ENCODE results near the gene CEP97.
"Not testable (repeated sequence)": the region's sequence is repeated elsewhere in the genome, so short reads cannot be mapped to it uniquely, and the experiment has no call there.

Gene CEP97

DNA sequence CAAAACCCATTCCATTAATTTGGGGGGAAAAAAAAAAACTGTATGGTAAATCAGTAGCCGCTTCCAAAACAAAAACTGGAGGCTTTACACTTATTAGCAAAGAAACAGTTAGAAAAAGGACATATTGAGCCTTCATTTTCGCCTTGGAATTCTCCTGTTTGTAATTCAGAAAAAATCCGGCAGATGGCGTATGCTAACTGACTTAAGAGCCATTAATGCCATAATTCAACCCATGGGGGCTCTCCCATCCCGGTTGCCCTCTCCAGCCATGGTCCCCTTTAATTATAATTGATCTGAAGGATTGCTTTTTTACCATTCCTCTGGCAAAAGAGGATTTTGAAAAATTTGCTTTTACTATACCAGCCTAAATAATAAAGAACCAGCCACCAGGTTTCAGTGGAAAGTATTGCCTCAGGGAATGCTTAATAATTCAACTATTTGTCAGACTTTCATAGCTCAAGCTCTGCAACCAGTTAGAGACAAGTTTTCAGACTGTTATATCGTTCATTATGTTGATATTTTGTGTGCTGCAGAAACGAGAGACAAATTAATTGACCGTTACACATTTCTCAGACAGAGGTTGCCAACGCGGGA is 28.5 kb upstream of the CEP97 start:
- no peak for DNase-seq (ENCODE audit: low read depth)
- H3K4me3 ChIP-seq (ENCODE audit: low read depth, low read length), result no peak overlapping the region

DNA sequence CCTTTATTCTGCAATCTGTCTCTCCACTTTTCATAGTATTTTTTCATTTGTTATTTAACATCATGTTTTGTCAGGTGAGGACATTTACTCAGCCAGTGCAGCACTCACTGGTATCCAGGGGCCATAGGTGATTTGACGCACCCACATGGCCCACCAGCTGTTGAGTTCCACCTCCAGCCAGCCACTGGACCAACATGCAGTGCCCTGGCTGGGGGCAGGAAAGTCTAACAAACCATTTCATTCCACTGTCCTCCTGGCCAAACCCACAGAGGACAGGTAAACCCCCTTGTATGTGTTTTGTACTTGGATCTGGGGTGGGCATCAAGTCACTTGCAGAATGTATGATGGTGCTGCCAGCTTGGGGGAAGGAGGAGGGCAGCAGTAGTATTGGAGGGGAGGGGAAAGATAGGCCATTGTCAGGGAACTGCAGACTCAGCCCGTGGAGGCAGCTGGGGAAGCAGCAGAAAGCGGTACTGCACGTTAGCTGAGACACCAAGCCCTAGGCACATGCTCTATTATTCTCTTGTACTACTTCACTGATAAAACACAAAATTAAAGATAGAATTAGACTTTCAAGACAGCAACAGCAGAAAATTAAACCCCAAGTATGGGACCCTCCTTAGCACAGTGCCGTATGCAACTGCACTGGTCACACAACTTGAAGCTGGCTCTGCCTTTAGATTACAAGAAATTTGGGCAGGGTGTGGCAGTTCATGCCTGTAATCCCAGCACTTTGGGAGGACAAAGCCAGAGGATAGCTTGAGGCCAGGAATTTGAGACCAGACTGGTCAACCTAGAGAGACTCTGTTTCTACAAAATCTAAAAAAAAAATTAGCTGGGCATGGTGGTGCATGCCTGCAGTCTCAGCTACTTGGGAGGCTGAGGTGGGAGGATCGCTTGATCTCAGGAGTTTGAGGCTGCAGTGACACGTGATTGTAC is 22.4 kb upstream of the CEP97 start:
- DNase-seq (ENCODE audit: low read depth), result no peak
- H3K4me3 ChIP-seq (ENCODE audit: low read depth, low read length), result no peak overlapping the region

DNA sequence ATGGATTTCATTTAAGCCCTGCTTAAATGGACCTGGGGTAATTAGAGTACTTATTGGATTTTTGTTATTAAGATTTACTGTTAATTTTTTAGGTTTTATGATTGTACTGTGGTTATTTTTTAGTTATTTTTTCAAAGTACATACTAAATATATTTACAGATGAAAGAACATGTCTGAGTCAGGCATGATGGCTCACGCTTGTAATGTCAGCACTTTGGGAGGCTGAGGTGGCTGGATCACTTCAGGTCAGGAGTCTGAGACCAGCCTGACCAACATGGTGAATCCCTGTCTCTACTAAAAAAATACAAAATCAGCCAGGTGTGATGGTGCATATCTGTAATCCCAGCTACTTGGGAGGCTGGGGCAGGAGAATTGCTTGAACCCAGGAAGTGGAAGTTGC is 21.7 kb upstream of the CEP97 start:
- H3K4me3 ChIP-seq (ENCODE audit: low read depth, low read length), result no peak overlapping the region
- DNase-seq (ENCODE audit: low read depth), result no peak

DNA sequence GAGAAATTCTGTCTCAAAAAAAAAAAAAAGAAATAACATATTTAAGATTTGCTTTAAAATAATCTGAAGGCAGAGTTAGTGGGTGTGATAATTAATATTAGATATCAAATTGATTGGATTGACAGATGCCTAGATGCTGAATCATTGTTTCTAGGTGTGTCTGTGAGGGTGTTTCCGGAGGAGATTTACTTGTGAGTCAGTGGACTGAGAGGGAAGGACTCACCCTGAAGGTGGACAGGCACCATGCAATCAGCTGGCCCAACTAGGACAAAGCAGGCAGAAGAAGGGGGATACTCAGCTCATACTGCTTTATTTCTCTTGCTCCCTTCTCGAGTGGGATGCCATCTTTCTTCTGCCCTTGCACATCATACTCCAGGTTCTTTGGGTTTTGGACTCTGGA is 21.2 kb upstream of the CEP97 start:
- DNase-seq (ENCODE audit: low read depth), result no peak
- H3K4me3 ChIP-seq (ENCODE audit: low read depth, low read length), result no peak overlapping the region

DNA sequence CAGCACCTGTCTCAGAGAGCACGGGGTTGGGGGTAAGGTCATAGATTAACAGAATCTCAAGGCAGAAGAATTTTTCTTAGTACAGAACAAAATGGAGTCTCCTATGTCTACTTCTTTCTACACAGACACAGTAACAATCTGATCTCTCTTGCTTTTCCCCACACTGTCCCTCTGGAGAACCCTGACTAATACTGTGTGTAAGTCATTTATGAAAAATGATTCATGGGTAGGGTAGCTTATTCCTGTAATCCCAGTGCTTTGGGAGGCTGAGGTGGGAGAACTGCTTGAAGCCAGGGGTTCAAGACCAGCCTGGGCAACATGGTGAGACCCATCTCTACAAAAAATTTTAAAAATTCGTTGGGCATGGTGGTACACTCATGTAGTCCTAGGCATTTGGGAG is 19.8 kb upstream of the CEP97 start:
- H3K4me3 ChIP-seq (ENCODE audit: low read depth, low read length); DNase-seq (ENCODE audit: low read depth): not testable (repeated sequence)

DNA sequence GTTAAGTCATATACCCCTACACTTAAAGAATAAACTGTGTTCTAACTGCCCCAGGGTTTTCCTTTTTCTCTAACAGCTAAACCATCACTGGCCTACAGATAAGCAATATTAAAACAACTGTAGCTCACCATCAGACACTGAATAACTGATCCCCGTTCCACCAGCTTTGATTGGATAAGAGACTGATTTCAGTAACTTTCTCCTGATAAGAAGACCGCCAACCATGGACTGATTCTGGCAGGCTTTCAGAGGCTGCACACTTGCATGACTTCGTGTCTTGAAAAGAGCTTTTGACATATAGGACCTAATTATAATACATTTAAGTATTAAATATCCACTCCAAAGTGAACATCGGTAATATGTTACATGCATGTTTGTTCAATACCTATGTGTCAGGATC is 15.3 kb upstream of the CEP97 start:
- DNase-seq (ENCODE audit: low read depth), result no peak
- no peak overlapping the region for H3K4me3 ChIP-seq (ENCODE audit: low read depth, low read length)

DNA sequence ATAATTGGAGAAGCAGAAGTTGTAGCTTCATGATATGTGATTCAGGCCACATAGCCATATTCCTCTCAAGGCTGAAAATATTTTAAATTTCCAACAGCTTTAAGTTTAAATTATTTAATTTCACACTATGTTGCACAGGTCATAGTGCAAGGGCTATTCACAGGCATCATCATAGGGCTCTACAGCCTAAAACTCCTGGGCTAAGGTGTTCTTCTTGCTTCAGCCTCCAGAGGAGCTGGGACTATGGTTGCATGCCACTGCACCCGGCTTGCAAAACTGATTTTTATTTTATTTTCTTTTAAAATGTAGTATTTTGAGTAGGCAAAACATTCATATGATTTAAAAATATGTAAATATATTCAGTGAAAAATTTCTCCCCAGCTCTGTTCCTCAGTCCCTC is 6.0 kb upstream of the CEP97 start:
- DNase-seq (ENCODE audit: low read depth), result no peak

DNA sequence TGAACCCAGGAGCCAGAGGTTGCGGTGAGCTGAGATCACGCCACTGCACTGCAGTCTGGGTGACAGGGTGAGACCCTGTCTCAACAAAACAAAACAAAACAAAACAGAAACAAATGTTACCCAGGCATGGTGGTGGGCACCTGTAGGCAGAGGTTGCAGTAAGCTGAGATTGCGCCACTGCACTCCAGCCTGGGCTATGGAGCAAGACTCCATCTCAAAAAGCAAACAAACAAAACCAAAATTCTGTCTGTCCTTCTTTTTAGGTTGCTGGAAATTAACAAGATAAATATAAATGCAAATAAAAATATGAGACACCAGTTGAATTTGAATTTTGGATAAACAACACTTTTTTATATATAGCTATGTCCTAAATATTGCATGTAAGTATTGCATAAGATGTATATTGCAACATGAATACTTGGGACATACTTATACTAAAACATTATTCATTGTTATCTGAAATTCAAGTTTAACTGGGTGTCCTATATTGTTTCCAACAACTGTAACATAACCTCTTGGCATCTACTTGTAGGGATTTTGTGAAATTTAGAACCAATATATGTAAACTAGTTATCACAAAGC is 4.7 kb upstream of the CEP97 start:
- DNase-seq (ENCODE audit: low read depth), result no peak
- no peak overlapping the region for H3K4me3 ChIP-seq (ENCODE audit: low read depth, low read length)

More for the DNA sequence above, 6.0 kb upstream of the CEP97 start:
- H3K4me3 ChIP-seq (ENCODE audit: low read depth, low read length), result no peak overlapping the region

DNA sequence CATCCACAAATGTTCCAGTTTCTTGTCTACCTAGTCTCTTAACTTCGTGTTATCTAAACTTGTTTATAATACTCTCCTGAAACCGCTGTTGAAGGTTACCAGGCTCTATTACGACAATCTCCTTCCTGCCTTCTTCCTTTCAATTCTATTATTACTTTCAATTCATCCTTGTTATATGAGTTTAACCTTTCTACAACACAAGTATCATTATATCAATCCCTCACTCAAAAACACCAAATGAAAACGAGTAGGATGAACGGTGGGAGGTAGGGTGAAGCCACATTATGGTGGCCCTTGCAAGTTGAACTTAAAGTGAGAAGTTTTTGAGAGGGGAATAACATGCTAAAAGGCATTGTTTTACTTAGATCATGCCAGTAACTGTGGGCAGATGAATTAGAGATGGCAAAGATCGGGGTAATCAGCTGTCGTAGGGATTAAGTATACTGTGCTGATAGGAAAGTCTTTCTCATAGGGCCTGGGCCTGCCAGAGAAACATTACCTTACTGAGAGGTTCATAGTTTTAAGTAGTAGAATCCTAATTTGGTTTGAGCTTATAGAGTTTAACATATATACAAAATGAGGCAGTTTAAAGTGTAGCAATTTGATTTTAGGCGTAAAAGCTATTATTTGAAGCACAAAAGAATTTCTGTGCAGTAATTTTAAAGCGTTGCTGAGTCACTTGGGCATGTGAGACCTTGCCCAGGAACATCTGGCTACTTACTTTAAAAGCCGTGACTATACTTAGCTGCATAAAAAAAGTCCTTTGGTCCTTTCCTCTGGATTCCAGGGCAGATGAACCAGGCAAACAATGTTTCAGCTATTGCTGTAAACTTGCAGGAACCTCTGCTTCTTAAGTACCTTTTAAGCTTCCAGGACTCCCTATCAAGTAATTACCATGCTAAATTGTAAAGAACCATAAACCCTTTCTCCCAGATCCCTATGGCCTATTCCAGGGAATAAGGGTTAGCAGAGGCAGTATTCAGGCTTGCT is 3.3 kb upstream of the CEP97 start:
- peak; percentile 38 for DNase-seq (ENCODE audit: low read depth)

DNA sequence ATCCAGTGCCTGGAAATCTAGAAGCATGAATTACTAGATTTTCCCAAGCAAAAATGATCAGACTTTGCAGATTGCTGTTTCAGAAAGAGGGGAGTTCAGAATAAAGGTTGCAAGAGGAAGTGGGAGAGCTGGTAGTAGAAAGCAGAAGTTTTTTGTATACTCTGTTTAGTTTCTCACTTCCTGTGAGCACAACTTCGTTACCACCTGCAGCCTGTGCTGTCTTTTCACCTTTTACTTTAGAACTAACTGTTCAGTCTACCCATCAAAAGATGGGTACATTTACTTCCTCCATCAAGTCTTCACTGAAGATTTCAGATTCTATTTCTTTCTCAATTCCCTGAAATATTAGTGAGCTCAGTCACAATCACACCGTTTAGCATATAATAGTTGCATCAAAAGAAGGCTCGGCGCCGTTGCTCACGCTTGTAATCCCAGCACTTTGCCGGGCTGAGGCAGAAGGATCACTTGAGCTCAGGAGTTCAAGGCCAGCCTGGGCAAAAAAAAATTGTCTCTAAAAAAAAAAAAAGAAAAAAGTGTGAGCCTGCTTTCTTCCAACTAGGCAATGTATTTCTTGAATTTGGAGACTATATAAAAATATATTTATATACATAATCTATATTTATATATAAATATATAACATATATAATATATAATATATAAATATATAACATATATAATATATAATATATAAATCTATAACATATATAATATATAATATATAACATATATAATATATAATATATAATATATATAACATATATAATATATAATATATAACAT is 1.8 kb upstream of the CEP97 start:
- H3K4me3 ChIP-seq (ENCODE audit: low read depth, low read length), result no peak overlapping the region
- no peak for DNase-seq (ENCODE audit: low read depth)

More for the DNA sequence above, 3.3 kb upstream of the CEP97 start:
- no peak overlapping the region for H3K4me3 ChIP-seq (ENCODE audit: low read depth, low read length)

DNA sequence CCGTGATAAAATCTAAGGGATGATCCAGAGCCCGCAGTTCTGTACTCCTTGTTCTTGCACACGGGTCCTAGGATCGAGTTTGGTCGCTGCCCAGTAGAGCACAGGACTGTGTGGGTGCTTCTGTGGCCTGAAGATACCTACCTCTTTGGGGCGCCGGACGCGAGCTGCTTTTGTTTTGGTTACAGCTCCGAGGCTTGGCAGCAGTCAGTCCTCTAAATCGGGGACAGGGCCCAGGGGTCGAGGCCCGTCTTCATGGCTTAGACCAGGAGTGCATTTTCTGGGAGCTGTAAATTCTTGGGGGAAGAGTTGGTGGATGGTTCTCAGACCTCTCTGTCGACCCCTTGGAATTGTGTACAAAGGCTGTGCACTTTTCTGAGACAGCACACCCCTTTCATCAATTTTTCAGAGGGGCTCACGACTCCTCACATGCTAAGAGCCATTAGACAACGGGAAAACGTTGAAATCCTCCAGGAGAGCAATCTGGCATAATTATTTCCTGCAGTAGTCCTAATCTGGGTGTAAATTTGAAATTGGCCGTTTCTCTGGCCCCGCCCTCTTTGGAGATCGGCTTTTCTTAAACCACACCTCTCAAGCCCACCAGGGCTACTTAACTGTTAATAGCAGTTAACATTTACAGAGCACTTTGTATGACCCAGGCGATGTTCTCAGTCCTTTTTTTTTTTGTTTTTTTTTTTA is 928 bp downstream of the CEP97 start:
- DNase-seq (ENCODE audit: low read depth), result no peak
- peak overlapping the region; percentile 95 for H3K4me3 ChIP-seq (ENCODE audit: low read depth, low read length)

DNA sequence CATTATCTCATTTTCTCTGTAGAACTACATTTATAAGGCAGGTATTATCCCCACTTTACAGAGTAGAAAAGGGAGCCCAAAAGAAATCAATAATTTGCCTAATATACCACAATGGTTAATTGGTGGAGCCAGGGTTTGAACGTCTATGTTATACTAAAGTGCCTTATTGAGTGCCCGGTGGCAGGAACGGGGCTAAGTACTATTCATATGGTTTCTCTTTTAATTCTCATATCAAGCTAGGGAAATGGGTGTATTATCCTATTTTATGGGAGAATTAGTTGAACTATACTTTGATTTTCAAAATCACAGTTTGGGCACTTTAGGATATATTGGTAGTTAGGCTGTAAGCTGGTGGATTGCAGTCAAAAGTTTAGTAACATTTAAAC is 1.5 kb downstream of the CEP97 start:
- DNase-seq (ENCODE audit: low read depth), result no peak

DNA sequence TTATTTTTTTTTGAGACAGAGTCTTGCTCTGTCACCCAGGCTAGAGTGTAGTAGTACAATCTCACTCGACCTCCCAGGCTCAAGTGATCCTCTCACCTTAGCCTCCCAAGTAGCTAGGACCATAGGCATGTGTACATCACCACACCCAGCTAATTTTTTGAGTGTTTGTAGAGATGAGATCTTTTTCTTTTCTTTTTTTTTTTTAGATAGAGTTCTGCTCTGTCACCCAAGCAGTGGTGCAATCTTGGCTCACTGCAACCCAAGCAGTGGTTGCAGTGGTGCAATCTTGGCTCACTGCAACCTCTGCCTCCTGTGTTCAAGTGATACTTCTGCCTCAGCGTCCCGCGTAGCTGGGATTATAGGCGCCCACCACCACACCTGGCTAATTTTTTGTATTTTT is 5.2 kb downstream of the CEP97 start:
- no peak overlapping the region for H3K4me3 ChIP-seq (ENCODE audit: low read depth, low read length)
- DNase-seq (ENCODE audit: low read depth), result no peak

More for the DNA sequence above, 1.5 kb downstream of the CEP97 start:
- H3K4me3 ChIP-seq (ENCODE audit: low read depth, low read length), result peak overlapping the region; percentile 95

DNA sequence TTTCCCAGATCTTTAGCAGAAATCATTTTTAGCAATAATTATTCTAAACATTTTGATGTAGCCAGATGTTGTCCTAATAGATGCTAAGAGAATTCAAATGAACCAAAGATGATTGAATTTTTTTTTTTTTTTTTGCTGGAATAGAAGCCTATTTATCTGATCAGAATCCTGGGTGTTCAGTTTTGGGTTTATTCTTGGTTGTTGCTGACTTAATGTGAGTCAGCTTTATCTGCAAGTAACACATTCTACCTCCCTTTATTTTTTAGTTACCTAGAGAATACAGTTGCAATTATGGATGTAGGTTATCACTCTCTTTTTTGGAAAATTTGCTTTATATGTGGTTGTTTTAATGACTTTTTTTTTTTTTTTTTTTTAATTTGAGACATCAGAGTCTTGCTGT is 6.4 kb downstream of the CEP97 start:
- H3K4me3 ChIP-seq (ENCODE audit: low read depth, low read length), result no peak overlapping the region
- no peak for DNase-seq (ENCODE audit: low read depth)

DNA sequence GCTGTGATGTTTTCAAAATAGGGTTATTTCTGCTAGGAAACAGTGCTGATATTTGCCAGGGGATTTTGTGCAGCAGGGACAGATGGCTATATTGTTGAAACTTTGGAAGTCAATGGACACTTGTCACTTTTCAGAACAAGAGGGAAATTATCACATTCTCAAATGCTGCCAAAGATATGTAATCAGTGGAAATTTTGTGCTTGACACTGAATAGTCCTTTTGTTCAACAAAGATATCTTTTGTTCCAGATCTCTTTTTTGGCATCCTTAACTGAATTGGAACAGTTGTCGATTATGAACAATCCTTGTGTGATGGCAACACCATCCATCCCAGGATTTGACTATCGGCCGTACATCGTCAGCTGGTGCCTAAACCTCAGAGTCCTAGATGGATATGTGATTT is 7.8 kb downstream of the CEP97 start:
- DNase-seq (ENCODE audit: low read depth), result no peak
- no peak overlapping the region for H3K4me3 ChIP-seq (ENCODE audit: low read depth, low read length)

DNA sequence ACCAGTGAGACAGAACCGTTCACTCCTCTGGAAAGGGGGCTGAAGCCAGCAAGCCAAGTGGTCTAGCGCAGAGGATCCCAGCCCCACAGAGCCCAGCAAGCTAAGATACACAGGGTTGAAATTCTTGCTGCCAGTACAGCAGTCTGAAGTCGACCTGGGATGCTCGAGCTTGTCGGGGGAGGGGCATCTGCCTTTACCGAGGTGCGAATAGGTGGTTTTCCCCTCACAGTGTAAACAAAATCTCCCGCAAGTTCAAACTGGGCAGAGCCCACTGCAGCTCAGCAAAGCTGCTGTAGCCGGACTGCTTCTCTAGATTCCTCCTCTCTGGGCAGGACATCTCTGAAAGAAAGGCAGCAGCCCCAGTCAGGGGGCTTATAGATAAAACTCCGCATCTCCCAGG is 11.4 kb downstream of the CEP97 start:
- no peak for DNase-seq (ENCODE audit: low read depth)
- H3K4me3 ChIP-seq (ENCODE audit: low read depth, low read length), result no peak overlapping the region

DNA sequence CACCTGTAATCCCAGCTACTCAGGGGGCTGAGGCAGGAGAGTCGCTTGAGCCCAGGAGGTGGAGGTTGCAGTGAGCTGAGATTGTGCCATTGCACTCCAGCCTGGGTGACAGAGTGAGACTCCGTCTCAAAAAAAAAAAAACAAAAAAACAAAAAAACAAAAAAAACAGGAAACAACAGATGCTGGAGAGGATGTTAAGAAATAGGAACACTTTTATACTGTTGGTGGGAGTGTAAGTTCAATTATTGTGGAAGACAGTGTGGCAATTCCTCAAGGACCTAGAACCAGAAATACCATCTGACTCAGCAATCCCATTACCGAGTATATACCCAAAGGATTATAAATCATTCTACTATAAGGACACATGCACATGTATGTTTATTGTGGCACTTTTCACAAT is 17.5 kb downstream of the CEP97 start:
- not testable (repeated sequence) for H3K4me3 ChIP-seq (ENCODE audit: low read depth, low read length); DNase-seq (ENCODE audit: low read depth)

DNA sequence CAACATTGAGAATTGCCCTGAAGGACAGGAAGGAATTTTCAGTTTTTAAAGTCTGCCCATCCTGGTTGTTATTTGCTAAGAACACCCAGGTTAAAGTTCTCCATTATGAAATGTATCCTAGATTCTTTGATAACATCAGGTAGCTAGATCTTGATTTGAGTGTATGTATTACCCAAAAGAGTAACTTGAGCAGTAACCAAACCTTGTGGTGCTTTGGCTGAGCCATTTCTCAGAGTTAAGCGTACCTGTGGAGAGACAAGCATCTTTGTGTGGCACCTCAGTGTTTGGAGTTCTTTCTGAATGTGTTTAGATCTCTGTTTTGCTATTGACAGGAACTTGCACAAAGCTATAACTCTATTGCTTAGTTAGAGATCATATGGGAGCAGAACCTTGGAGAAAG is 20.4 kb downstream of the CEP97 start:
- no peak overlapping the region for H3K4me3 ChIP-seq (ENCODE audit: low read depth, low read length)
- no peak for DNase-seq (ENCODE audit: low read depth)

All from skeletal muscle cell (primary cell).